Fibroblast of pulmonary artery (primary cell): Measurements from ENCODE around the gene C16orf86.
A peak's percentile ranks its signal among the peaks of the same experiment; 100 is the strongest.

Source experiments
- DNase-seq: peaks from one replicate; pipeline ENCODE4 v3.0.0-alpha.2; 2010; ENCODE audit warnings: low read depth
- H3K4me3 ChIP-seq: replicated peaks from 2 replicates; pipeline ENCODE4 v1.5.1; 2011; ENCODE audit warnings: low read depth, mild to moderate bottlenecking, control low read depth, low read length, moderate library complexity
- TF ChIP-seq, protein P1 (sequence below): IDR thresholded peaks from 2 replicates; pipeline ENCODE4 v1.5.1; 2011; ENCODE audit warnings: mild to moderate bottlenecking, control low read depth, low read length, inconsistent platforms; ENCODE audit errors: missing control alignments

Gene C16orf86

DNA sequence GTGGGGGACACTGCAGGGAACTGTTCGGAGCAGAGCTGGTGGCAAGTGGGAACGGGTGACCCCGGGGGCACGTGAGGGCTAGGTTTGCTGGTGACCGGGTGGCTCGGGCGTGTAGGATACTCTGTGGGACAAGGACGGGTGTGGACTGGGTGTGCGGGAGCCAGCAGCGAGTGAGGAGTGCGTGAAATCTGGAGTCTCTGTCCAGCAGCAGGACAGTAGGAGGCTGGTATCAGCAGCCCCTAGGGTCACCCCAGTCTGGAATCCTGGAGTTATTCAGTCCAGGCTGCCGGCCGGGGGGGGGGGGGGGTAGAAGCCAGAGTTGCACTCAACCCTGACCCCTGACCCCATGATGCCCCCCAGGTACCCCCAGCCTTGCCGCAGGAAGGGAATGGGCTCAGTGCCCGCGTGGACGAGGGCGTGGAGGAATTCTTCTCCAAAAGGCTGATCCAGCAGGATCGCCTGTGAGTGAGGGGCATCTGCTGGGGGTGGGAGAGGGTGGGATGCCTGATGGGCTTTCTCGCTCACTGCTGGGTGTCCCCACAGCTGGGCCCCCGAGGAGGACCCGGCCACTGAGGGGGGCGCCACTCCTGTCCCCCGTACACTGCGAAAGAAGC lies 12.7 kb upstream of the C16orf86 start:
- H3K4me3 ChIP-seq, result peak overlapping the region; percentile 14
- TF ChIP-seq, protein P1, sequence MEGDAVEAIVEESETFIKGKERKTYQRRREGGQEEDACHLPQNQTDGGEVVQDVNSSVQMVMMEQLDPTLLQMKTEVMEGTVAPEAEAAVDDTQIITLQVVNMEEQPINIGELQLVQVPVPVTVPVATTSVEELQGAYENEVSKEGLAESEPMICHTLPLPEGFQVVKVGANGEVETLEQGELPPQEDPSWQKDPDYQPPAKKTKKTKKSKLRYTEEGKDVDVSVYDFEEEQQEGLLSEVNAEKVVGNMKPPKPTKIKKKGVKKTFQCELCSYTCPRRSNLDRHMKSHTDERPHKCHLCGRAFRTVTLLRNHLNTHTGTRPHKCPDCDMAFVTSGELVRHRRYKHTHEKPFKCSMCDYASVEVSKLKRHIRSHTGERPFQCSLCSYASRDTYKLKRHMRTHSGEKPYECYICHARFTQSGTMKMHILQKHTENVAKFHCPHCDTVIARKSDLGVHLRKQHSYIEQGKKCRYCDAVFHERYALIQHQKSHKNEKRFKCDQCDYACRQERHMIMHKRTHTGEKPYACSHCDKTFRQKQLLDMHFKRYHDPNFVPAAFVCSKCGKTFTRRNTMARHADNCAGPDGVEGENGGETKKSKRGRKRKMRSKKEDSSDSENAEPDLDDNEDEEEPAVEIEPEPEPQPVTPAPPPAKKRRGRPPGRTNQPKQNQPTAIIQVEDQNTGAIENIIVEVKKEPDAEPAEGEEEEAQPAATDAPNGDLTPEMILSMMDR, result no peak
- DNase-seq, result no peak

- DNase-seq, result no peak
- no peak overlapping the region for H3K4me3 ChIP-seq
- TF ChIP-seq, protein P1, result no peak
These were observed 12.2 kb upstream of the C16orf86 start for GRCh38 chr16:67654403-67654911.

DNA sequence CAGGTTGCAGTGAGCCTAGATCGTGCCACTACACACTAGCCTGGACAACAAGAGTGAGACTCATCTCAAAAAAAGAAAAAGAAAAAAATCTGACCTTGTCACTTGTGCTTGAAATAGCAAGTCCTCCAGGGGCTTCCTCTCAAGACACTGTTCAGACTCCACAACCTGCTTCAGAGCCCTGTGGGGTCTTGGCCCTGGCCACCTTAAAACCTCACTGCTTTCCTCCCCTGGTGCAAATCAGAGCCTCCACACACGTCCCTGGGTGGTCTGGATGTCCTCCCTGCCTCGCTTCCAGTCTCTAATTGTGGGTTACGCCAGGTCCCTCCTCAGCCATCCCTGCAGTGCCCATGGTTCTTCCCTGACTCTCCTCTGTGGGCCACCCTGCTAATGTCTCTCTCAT lies 11.3 kb upstream of the C16orf86 start:
- no peak overlapping the region for H3K4me3 ChIP-seq
- TF ChIP-seq, protein P1, result no peak
- DNase-seq, result no peak

- H3K4me3 ChIP-seq, result no peak overlapping the region
- DNase-seq, result no peak
- TF ChIP-seq, protein P1, result no peak
These were observed 10.1 kb upstream of the C16orf86 start for GRCh38 chr16:67656344-67657016.

DNA sequence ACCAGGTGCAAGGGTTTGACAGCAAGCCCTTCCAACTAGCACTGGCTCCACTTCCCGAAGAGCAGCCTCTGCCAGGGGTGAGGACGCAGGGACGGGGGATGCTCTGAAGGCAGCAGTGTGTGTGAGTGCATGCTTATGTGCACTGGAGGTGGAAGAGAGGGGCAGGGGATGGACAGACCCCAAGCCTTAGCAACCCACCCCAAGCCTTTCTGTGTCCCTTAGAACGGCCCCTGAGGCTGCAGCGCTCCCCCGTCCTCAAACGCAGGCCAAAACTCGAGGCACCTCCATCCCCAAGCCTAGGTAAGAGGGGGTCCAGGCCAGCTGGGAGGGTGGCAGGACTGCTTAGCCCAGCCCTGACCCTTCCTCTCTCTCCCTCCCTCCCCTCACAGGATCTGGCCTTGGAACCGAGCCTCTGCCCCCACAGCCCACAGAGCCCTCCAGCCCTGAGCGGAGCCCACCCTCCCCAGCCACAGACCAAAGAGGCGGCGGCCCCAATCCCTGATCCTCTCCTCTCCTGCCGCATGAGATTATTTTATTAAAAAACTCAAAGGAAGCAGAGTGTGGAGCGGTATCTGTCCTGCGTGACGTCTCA lies 9.5 kb upstream of the C16orf86 start:
- H3K4me3 ChIP-seq, result no peak overlapping the region
- no peak for DNase-seq
- TF ChIP-seq, protein P1, result no peak

DNA sequence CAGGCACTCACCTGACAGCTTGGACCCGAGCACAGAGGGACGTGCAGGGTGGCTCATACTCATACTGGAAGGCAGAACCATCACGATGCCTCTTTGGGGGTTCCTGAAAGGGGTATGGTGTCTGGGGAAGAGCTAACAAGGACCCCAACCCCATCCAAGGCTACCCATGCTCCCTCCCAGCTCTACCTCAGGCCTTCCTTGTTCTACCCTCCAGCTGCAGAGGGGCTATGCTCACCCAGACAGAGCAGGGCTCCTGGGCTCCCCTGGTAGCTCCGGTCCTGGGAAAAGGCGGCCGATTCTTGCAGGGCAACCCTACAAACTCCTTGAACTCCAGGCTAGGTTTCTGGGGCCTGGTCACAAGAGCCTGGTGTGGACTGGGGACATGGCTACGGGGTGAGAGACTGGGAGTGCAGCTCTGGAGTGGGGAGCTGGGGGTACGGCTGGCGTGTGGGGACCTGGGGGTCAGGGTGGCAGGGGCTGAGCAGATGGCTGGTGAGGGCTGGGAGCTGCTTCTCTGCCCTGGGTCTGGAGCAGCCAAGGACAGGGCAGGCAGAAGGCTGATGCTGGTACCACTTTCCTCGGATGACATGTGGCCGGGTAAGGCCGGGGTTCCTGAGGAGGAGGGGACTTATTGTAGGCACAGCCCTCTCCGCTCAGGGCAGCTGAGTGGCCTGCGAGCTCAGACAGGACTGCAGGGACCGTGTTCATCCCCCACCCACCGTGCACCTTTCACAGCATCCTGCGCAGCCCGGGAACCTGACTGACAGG lies 8.7 kb upstream of the C16orf86 start:
- DNase-seq, result no peak
- TF ChIP-seq, protein P1, result no peak

More for the DNA sequence above, 8.7 kb upstream of the C16orf86 start:
- H3K4me3 ChIP-seq, result no peak overlapping the region
